Left ventricle myocardium inferior (tissue), 1 donor: ENCODE data around the gene HSPA12A. TPM values are rescaled to one million over a fixed set of nuclear protein-coding genes. Genes with fewer than 3 reads are reported as not detected.

Experiments used
- DNase-seq: peaks from one replicate; pipeline ENCODE4 v3.0.0-alpha.2; 2020
- H3K27ac ChIP-seq: fragments of 200-600 bp; replicated peaks from 2 replicates; pipeline ENCODE4 v1.8.0; 2021
- H3K27me3 ChIP-seq: fragments of 200-600 bp; 2 replicates; pipeline ENCODE4 v1.8.0; 2021; ENCODE audit warnings: low read depth
- H3K36me3 ChIP-seq: fragments of 200-600 bp; 2 replicates; pipeline ENCODE4 v1.8.0; 2021
- H3K4me1 ChIP-seq: fragments of 200-600 bp; 2 replicates; pipeline ENCODE4 v1.8.0; 2021
- H3K4me3 ChIP-seq: fragments of 200-600 bp; 2 replicates; pipeline ENCODE4 v1.8.0; 2021; ENCODE audit warnings: mild to moderate bottlenecking, moderate library complexity
- H3K9me3 ChIP-seq: fragments of 200-600 bp; replicated peaks from 2 replicates; pipeline ENCODE4 v1.8.0; 2021
- CTCF ChIP-seq: fragments of 200-600 bp; IDR thresholded peaks from 2 replicates; pipeline ENCODE4 v1.8.0; 2021; ENCODE audit warnings: antibody characterized with exemption, mild to moderate bottlenecking, borderline replicate concordance
- intact Hi-C: fragments of 100-400 bp; cut with micrococcal nuclease; formaldehyde crosslinking; loops from one replicate; pipeline ENCODE4 v1.11.0; 2022
- total RNA-seq: library from RNA; stranded (reverse); fragmentation: NEBNext Ultra II Directional; extraction: Animal tissue kit (Norgen Biotek cat#: 25700); gene quantifications from one replicate; pipeline ENCODE4 v1.2.1, GENCODE V29; 2021
- donor health status: DM: no; HTN: yes; CAD: no; lungs with severe emphysema.

HSPA12A gene
- total RNA-seq, 1 donor from 2014 or later = 15.0 TPM

DNA sequence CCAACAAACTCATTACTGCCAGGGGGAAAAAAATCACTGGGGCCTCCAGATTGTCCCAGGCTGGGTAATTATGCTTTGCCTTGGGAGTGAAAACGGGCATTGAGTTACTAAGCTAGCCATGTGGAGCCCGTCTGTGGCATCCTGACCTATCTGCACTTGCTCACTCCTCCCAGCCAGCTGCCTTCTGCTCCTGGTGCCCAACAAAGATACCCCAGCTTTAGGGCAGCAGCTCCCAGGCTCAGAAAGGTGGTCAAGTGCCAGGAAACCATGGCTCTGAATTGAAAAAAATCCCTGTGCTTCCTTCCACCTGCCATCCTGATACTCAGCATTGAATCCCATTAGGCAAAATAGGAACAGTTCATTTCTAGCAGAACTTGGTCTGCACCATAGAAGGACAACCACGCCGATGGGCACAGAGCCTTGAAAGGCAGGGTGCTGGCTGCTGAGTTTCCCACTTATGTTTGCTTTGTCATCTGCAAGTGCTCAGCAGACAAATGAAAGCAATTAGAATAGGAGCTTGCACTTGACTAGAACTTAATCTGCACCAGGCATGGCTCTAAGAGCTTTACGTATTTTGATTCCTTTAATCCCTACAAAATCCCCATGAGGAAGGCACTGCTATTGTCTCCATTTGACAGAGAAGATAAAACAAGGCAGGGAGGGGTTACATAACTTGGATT, 42.8 kb downstream of the HSPA12A start:
- no peak overlapping the region for H3K27ac ChIP-seq
- H3K36me3 ChIP-seq = peaks cover 15% of the 10 kb centered on the region
- peaks cover 12% of the 10 kb centered on the region for H3K4me1 ChIP-seq
- intact Hi-C loops = no loop called here
- DNase-seq = no peak
- no peaks in the 10 kb centered on the region for H3K9me3 ChIP-seq
- no peak overlapping the region for H3K4me3 ChIP-seq
- no peaks in the 10 kb centered on the region for H3K27me3 ChIP-seq
- no peak for TF ChIP-seq CTCF

DNA sequence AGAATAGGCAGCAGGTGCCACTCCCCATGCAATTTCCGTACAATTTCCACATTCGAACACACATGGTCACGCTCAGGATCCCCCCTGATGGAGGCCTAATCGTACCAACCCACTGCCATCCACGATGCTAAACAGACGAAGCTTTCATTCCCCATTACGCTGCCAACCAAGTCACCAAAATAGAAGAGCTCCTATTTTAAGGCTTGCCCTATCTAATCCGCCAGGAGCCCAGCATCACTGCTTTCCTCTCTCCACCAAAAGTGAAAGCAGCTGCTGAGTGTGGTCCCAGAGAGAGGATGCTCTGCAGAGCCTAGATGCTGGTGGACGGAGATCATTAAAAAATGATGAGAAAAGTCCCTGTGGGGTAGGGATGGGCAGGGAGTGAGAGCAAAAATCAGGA, 43.3 kb downstream of the HSPA12A start:
- Histone ChIP-seq H3K4me1 (peaks cover 17% of the 10 kb centered on the region), H3K4me3 (no peak overlapping the region), H3K36me3 (peaks cover 15% of the 10 kb centered on the region), H3K27ac (no peak overlapping the region), H3K9me3 (no peaks in the 10 kb centered on the region), H3K27me3 (no peaks in the 10 kb centered on the region)
- DNase-seq = no peak
- no peak for TF ChIP-seq CTCF
- intact Hi-C loops = no loop called here

GRCh38 chr10:116698364-116698763, 44.0 kb downstream of the HSPA12A start:
- H3K9me3 ChIP-seq = no peaks in the 10 kb centered on the region
- DNase-seq = no peak
- peaks cover 18% of the 10 kb centered on the region for H3K4me1 ChIP-seq
- no peaks in the 10 kb centered on the region for H3K27me3 ChIP-seq
- no peak overlapping the region for H3K27ac ChIP-seq
- peaks cover 11% of the 10 kb centered on the region for H3K36me3 ChIP-seq
- H3K4me3 ChIP-seq = no peak overlapping the region
- no peak for TF ChIP-seq CTCF
- intact Hi-C loops = no loop called here

DNA sequence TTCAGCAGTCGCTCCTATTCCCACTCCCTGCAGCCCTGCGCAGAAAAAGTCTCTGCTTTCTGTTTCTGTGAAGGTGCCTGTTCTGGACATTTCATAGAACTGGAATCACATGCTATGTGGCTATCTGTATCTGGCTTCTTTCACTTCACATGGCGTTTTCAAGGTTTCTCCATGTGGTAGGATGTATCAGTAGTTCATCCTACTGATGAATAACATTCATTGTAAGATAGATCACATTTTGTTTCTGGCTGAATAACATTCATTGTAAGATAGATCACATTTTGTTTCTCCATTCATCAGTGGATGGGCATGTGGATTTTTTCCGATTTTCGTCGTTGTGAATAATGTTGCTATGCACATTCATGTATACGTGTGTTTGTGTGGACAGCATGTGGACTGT, 44.5 kb downstream of the HSPA12A start:
- H3K27me3 ChIP-seq = no peaks in the 10 kb centered on the region
- peaks cover 9% of the 10 kb centered on the region for H3K36me3 ChIP-seq
- no peak for DNase-seq
- TF ChIP-seq CTCF = no peak
- intact Hi-C loops = no loop called here
- H3K4me3 ChIP-seq = no peak overlapping the region
- peaks cover 18% of the 10 kb centered on the region for H3K4me1 ChIP-seq
- no peak overlapping the region for H3K27ac ChIP-seq
- H3K9me3 ChIP-seq = no peaks in the 10 kb centered on the region

- intact Hi-C loops = no loop called here
- Histone ChIP-seq H3K4me1 (peaks cover 22% of the 10 kb centered on the region), H3K36me3 (peaks cover 9% of the 10 kb centered on the region), H3K27ac (no peak overlapping the region), H3K4me3 (no peak overlapping the region), H3K27me3 (no peaks in the 10 kb centered on the region), H3K9me3 (no peaks in the 10 kb centered on the region)
- no peak for TF ChIP-seq CTCF
- no peak for DNase-seq
Measured at GRCh38 chr10:116696919-116697318, 45.4 kb downstream of the HSPA12A start.
